GM21576 (cell line): ENCODE results near the gene ELOA.
"Not testable (repeated sequence)": the region's sequence is repeated elsewhere in the genome, so short reads cannot be mapped to it uniquely, and the experiment has no call there.

Experiments used
- ATAC-seq: cut with Tn5 transposase; IDR thresholded peaks from one replicate; pipeline ENCODE4 v1.9.1; 2021; ENCODE audit warnings: mild to moderate bottlenecking, moderate library complexity; ENCODE audit not compliant: unreplicated experiment

The ELOA gene

GRCh38 chr1:23779826-23780371 lies 36.6 kb downstream of the ELOA start:
- ATAC-seq = no peak

GRCh38 chr1:23783141-23783540 lies 39.9 kb downstream of the ELOA start:
- not testable (repeated sequence) for ATAC-seq

DNA sequence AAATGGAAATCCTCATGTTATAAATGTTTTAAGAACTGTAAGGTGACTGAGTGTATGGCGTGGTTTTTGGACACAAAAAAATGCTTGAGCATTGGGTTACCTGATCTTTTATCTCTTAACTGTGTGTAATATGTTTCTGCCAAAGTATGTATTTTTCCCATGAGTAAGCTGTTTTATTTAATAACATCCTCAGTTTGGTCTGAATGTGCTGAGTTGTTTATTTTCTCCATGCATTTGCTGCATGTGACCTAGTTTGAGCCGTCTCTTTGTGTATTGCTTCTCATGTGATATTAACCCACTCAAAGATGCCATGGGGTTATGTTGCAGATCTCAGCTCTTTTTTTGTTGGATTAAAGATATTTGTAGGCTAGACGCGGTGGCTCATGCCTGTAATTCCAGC lies 41.6 kb downstream of the ELOA start:
- ATAC-seq = no peak

DNA sequence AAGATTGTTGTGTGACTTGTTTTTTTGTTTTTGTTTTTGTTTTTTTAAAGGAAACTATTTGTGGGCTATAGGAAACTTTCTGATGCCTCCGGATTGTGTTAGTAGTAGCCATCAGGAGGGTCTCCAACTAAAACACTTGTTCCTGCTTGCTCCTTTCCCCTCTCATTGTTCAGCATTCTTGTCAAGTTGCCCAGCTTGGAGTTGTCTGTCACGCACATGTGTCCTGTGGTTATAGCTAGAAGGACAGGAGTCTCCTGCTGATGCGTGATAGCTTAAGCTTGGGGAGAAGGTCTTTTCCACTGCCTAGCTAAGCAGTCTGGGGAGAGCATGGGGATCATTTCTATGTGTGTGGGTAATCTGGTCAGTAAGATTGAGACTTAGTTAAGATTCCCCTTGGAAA lies 44.4 kb downstream of the ELOA start:
- no peak for ATAC-seq

- no peak for ATAC-seq
These were observed 45.4 kb downstream of the ELOA start for GRCh38 chr1:23788695-23789094.

- peak; percentile 70 for ATAC-seq
These were observed 47.6 kb downstream of the ELOA start, which contains the start of gene LYPLA2 for GRCh38 chr1:23790696-23791515. Gene LYPLA2 (plus strand): TSS chr1:23791145. CDS start chr1:23792683, 1,538 bp downstream.

GRCh38 chr1:23791516-23792047 lies 48.3 kb downstream of the ELOA start:
- ATAC-seq = no peak

DNA sequence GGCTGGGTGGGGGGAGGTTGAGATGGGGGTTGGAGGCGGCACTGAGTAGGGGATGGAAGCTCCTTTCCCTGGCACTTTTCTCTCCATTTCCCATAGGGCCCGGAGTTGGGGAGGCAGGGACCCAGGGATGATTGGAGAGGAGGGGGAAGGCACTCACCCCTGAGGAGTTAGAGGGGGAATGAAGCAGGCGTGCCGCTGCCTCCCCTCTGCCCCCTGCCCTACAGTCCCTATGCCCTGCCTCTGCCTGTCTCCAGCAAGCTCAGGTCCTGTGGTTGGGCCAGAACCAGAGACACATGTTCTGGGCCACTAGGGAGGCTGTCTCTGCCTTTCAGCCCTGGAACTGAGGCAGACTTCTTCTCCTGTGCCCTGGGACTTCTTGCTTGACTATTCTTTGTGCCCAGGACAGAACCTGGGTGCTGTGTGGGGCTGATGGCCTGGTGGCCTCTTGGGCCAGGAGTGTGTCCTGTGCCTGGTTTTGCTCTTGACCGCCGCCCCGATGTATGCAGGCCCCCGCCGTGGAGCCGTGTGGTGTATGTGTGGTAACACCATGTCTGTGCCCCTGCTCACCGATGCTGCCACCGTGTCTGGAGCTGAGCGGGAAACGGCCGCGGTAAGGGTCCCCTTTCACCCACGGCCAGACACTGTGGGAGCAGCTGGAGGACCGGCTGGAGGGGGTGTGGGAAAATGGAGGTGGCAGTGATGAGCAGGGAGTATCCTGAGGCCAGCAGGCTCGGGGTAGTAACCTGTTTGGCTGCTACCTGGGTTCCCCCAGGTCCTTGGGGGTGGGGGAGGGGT lies 49.1 kb downstream of the ELOA start:
- ATAC-seq = no peak

- ATAC-seq = no peak
These were observed 49.9 kb downstream of the ELOA start for GRCh38 chr1:23793018-23793781.

DNA sequence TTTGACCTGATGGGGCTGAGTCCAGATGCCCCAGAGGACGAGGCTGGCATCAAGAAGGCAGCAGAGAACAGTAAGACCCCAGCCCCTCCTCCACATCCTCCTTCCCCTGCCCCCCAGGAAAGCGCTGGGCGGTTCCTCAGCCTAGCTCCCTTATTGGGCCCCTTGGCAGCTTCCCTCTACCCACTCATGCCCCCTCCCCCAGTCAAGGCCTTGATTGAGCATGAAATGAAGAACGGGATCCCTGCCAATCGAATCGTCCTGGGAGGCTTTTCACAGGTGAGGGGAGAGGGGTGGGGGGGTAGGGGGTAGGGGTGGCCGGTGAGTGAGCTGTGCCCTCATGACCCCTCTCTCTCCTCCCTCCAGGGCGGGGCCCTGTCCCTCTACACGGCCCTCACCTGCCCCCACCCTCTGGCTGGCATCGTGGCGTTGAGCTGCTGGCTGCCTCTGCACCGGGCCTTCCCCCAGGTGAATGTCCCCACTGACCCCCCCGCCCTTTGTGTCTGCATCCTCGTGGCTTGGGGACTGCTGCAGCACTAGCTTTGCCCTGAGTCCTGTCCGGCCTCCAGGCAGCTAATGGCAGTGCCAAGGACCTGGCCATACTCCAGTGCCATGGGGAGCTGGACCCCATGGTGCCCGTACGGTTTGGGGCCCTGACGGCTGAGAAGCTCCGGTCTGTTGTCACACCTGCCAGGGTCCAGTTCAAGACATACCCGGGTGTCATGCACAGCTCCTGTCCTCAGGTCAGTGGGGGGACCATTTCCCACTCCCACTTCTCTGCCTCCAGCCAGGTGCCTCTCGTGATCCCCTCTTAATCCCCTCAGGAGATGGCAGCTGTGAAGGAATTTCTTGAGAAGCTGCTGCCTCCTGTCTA lies 50.8 kb downstream of the ELOA start:
- no peak for ATAC-seq

GRCh38 chr1:23794732-23795182 lies 51.5 kb downstream of the ELOA start:
- ATAC-seq = not testable (repeated sequence)

DNA sequence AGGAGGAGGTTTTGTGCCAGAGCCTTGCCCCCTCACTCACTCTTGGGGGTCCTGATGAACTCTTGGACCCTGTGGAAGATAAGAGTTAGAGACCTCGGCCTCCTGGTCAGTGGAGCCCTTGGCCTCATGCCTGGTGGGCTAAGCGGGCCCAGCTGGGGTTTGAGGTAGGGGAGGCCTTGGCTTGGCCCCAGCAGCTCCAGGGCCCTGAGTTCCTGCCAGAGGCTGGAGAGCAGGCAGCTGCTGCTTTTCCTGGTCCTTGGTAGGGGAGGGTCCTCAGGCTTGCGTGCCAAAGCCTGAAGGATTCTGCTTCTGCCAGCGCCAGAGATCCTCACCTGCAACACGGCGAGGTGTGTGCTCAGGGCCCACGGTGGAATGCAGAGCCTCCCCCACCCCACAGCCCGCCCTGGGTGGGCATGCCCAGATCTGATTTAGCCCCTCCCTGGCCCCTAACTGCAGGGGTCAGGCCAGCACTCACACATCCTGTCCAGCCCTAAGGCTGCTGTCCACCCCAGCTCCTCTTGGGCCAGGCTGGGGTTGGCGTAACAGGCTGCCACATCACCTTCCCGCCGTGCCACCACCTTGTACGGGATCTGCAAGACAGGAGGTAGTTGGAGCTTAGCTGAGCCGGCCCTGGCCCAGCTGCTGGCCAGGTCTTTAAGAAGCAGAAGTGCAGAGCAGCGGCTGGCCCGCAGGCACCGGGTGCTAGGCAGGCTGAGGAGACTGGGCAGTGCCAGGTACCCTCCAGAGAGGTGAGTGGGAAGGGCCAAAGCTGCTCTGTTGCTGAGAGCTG lies 52.6 kb downstream of the ELOA start:
- ATAC-seq = no peak

GRCh38 chr1:23796466-23797271 lies 53.4 kb downstream of the ELOA start:
- no peak for ATAC-seq

DNA sequence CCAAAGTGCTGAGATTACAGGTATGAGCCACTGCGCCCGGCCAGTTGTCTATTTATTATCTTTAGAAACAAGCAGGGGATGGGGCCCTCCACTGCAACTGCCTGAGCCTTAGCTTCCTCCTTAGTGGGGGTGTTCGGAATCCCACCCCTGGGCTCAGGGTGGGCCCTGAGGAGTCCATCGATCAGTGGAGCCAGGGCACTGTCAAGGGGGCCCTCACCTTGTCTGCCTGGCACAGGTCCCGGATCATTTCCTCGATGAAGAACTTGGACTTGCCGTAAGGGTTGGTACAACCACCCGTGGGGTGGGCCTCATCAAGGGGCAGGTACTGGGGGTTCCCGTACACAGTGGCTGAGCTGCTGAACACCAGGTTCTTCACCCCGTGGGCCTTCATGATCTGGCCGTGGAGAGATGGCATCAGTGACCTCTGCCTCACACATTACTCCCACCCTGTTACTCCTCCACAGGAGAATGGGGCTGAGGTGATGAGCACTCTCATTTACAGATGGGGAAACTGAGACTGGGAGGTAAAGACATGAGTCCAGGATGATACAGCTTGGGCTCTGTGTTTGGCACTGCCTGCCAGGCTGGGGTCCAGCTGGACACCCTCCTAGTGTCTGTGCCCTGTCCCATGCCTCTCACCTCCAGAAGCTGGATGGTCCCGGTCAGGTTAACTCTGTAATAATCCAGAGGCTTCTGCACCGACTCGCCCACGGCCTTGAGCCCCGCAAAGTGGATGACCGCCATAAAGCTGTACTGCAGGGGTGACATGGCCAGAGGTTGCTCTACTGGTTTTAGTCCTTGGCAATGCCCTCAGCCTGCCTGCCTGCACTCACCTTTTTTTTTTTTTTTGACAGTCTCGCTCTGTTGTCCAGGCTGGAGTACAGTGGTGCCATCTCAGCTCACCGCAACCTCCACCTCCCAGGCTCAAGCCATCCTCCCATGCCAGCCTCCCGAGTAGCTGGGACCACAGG lies 54.5 kb downstream of the ELOA start:
- ATAC-seq = no peak

- ATAC-seq = no peak
These were observed 55.4 kb downstream of the ELOA start for GRCh38 chr1:23798662-23799142.

DNA sequence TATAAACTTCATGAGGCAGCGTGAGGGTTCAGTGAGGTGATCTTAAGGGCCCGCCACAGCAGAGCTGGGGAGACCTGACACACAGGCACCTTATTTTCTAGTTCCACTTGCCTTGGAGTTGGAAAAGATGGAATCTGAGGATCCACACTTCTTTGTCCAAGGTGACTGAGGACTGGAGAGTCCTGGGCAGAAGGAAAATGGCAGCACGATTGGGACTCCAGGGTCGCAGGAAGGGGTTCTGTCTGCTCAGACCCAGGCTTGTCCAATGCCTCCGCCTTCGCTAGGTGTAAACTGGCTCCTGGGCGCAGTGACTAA lies 55.9 kb downstream of the ELOA start:
- no peak for ATAC-seq
